Esophagus mucosa (tissue), 1 donor: ENCODE results near the gene VRK2. TPM values are rescaled to one million over a fixed set of nuclear protein-coding genes. Genes with fewer than 3 reads are reported as not detected.
A peak's percentile ranks its signal among the peaks of the same experiment; 100 is the strongest.
"Not testable (repeated sequence)": the region's sequence is repeated elsewhere in the genome, so short reads cannot be mapped to it uniquely, and the experiment has no call there.

ENCODE experiments used
- ATAC-seq: fragments of 200-7000 bp; cut with Tn5 transposase; one replicate; pipeline ENCODE4 v1.9.1; 2020
- total RNA-seq: library from RNA; stranded (reverse); gene quantifications from one replicate; pipeline ENCODE4 v1.2.4, GENCODE V29; 2023
- donor health status: DM: yes; HTN: yes; CAD: no.

The VRK2 gene
- total RNA-seq, 1 donor from 2014 or later = 32.6 TPM

DNA sequence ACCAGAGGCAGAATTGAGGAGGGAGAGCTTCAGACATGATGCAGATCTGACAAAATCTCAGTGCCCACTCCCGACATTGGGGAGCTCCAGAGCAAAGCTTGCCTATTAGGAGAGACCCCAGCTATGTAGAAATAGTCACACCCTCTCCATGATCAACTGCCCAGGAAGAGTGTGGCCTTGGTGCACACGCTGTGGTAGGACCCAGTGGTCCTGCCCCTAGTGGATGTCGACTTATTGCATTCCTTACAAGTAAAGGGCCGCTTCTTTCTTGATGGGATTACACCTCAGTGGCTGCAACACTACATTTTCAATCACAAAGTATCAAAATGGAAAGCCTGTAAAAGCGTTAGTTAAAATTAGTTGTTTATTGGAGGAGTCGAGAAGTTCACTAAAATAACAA, 64.2 kb downstream of the VRK2 start:
- ATAC-seq = no peak

DNA sequence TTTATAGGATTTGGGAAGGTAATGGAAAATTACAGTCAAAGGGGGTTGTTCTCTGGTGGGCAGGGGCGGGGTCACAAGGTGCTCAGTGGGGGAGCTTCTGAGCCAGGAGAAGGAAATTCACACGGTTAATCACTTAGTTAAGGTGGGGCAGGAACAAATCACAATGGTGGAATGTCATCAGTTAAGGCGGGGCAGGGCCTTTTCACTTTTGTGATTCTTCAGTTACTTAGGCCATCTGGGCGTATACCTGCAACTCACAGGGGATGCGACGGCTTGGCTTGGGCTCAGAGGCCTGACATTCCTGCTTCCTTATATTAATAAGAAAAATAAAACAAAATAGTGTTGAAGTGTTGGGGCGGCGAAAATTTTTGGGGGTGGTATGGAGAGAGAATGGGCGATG, 67.0 kb downstream of the VRK2 start:
- ATAC-seq = peak; percentile 55

DNA sequence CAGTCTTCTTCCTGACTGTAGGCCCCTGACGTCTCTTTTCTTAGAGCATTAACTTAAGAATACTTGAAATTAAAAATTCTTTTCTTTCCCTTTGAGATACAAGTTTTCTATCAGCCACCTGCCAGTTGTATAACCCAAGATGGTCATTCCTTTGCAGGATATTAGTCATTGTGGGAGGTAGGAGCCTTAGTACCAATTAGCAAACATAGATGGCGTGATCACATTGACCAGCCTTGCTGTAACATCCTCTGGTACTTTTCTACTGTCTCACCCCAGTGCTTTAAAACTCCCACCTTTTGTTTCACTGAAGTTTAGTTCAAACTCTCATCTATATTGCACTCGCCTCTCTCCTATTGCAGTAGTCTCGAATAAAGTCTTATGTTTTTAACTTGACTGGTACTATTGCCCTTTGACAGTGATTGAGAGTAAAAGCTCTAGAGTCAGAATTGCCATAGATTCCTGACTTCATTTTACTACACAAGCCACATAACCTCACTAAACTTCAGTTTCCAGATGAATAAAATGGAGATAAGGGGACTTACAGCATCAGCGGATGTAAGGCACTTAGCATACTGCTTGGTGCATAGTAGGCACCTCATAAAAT, 74.1 kb downstream of the VRK2 start:
- no peak for ATAC-seq

DNA sequence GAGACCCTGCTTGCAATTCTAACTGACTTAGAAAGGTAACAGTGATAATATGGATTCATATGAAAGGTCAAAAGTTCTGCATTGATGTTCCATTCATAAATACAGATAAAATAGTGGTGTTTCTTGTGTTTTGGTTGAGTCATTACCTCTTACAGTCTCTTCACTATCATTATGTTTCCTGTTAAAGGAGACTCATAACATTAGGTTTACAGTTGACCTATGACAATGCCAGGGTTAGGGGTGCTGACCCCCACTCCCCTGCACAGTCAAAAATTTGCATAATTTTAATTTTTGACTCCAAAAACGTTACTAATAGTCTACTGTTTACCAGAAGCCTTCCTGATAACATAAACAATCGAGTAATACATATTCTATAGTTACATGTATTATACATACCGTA, 75.4 kb downstream of the VRK2 start:
- ATAC-seq = no peak

DNA sequence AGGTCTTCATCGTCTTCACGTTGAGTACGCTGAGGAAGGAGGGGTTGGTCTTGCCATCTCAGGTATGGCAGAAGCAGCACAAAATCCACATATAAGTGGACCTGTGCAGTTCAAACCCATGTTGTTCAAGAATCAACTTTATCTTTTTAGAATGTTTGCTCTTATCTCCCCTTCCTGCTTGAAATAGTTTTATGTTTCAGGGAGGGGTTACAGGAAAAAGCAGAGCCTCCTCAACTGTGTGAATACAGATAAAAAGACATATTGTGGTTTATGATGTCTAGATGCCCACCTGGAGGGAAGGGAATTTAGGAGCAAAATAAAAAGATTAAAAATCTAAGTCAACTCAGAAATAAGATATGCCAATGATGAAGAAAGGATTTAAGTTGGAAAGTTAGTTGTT, 75.9 kb downstream of the VRK2 start:
- ATAC-seq = no peak

DNA sequence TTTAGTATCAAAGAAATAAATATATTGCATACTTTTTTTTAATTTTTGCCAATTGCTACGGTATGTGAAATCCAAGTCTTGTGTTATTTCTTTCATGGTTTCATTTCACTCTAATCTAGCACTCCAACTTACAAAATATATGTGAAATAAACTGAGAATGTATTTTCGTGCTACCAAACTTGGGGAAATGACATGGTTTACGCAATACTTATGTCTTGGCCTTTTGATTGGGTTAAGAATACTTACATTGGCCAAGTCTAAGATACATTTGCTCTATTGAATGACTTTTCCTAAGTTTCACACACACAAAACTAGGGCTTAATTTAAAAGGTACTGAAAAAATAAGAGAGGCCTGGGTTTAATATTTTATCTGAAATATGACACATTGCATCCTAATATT, 80.5 kb downstream of the VRK2 start:
- no peak for ATAC-seq

DNA sequence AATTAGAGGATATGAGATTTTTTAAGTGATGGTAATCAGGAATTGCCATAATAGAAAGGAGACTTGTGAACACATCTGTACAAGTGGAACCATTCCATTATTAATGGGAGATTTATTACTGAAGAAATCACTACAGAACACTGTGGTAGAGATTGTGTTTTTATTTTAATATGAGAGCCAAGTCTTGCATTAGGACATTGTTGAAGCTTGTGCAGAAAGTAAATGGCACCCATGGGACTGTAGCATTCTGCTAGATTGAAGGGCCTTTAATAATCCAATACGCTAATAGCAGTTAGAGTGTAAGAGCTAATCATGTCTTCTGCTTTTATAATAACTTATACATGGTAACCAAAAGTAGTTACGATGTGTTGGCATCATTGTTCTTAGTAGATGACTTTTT, 83.6 kb downstream of the VRK2 start:
- no peak for ATAC-seq

DNA sequence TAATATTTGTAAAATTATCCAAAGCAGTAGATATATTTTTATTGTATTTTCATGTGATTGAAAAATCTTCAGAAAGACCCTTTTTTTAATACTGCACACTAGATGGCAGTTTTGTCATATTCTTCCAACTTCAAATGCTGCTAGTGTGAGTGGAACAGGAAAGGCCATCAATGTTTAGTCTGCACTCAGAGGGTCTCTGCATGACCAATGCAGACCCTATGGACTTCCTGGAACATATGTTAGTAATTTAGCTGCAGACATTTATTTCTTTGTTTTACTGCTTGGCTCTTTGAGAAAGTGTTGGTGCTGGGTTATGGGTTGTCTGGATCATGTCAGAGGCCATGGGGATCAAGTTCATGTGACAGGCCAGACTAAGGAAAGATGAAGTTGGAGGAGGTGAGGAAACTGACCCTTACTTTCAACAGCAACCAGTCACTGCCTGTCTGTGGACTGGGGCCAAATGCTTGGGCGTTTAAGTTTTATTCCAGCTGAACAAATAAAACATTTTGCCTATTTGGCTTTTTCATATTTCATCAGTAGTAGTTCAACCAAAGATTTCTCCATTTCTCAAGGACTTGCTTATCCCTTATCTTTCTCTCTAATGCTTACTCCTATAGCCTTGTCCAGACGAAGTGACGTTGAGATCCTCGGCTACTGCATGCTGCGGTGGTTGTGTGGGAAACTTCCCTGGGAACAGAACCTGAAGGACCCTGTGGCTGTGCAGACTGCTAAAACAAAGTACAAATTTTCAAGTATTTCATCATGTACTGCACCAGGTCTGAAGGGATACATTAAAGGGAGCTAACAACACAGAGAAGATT, 84.8 kb downstream of the VRK2 start:
- ATAC-seq = no peak

DNA sequence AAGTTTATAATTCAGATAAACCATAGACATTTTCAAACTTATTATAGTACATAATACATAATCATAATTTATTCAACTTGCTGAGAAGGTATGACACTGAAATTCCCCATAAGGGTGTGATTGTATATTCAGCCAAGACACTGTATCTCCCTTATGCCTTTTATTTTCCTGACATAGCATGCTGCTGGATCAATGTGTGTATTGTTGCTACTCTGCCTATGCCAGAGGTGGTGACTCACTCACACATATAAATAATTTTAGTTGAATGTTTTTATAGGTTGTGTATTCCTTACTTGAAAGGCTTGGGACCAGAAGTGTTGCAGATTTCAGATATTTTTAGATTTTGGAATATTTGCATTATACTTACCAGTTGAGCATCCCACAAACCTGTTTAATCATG, 86.8 kb downstream of the VRK2 start:
- peak; percentile 69 for ATAC-seq

DNA sequence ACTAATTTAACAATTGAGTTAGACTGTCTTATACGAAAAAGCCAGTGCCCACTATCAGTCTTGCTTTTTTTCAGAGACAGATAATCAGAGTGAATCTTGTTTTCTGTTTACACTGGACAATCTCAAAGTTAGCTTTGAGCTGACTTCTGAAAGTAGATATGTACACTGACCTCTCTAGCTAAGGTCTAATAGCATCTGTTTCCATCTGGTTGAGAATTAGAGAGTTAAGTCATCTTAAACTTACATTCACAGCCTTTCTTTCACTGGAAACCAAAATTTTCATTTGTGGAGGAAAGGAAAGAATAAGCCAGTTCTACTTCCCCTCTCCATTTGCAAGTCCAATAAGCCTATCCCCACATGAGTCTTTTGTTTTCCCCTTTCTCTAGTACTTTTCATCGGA, 89.3 kb downstream of the VRK2 start:
- no peak for ATAC-seq

DNA sequence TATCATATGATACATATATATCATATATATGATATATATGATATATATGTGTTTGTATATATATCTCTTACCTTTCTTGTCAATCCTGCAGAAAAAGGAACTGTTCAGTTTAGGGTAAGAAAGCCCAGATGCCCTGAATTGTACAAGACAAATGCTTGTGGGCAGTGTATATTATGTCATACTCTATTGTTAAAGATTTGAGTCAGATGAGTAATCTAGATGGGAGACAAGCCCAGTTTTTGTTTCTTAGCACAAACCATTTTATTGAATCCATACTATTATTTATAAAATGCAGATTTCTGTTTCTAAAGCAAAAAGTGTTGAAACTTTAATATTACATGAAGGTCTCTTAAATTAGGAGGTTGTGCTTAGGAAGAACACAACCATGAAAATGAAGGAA, 90.6 kb downstream of the VRK2 start:
- no peak for ATAC-seq

DNA sequence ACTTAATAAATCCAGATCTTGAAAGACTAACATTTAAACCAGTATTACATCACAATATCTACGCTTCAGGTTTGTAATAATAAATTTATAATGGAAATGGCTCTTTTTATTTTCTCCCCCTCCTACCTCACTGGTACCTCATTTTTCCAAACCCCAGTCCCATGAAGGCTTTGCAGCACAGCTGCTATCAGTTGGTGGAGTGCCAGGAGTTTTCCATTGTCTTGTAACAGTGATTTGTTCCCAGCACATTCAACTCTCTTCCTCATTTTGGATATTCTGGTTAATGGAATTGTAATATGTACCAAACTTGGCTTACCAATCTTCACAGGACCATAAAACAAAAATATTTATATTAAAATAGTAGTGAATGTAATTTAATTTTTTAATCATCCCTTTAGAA, 91.2 kb downstream of the VRK2 start:
- no peak for ATAC-seq

DNA sequence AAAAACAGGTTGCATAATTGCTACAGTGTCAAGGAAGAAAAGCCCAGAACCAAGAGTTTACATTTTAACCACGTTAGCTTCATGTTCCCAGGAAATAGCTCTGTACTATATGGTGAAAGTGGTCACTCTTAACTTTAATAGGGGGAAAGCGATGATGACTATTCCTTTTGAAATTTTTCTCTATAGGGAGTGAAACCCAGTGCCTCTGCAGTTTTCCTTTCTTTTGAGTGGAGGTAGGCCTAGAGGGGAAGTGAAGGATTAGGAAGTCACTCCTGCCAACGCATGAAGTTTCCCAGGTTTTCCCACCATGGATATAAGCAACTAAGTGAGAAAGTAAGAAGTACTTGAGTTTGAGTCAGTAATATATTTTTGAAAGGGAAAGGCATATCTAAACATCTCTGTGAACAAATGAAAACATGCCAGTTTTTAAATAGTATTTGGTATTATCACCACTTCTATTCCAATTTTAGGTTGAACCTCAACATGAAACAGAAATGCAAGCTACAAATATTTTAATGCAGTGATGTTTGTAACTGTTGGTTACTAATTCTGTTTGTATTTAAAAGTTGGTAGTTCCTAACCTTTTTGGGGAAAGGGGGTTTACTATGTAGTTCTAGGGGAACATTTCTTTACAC, 91.9 kb downstream of the VRK2 start:
- no peak for ATAC-seq

DNA sequence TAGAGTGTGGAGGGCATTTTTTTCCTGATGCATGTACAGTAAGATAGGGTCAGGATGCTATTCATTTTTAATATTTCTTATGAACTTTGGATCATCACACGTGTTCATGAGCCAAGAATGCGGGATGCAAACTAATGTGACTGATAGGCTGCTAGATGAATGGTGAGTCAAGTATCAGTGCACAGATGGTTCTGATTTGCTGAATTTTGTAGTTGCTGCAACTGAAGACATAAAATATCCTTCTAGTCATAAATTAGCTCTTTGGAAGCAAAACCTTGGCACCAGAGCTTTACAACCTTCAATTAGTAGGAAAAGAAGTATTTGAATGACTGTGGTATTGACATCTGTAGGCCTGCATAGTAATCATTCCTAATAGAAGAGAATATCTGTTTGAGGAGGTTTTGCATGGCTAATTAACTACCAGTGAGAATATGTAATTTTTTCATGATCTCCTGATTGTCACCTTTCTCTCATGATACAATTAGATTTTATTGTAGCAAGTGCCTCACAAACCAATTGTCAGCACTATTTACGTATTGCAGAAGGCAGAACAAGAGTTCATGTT, 94.0 kb downstream of the VRK2 start:
- no peak for ATAC-seq

DNA sequence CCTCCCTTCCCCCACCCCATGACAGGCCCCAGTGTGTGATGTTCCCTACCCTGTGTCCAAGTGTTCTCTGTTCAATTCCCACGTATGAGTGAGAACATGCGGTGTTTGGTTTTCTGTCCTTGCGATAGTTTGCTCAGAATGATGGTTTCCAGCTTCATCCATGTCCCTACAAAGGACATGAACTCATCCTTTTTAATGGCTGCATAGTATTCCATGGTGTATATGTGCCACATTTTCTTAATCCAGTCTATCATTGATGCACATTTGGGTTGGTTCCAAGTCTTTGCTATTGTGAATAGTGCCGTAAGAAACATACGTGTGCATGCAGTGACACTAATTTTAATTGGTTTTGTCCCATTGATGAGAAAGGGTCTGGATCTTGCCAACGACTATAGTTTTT, 99.2 kb downstream of the VRK2 start:
- not testable (repeated sequence) for ATAC-seq

DNA sequence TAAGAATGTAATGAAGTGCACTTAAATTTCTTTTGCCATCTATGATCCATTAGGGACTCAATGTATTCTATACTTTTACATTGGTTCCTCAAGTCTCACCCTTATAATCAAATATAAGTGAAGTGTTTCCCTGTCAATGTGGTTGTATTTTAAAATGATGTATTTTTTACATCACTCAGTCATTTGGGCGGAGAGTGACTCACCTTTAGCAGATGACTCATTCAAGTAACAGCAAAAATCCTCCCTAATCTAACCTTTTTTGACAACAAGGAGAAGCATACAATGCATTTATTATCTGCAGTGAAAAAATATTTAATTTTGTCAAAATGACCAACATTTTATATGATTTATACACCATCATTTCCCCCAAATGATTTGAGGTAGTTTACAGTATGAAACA, 100.1 kb downstream of the VRK2 start:
- peak; percentile 54 for ATAC-seq

DNA sequence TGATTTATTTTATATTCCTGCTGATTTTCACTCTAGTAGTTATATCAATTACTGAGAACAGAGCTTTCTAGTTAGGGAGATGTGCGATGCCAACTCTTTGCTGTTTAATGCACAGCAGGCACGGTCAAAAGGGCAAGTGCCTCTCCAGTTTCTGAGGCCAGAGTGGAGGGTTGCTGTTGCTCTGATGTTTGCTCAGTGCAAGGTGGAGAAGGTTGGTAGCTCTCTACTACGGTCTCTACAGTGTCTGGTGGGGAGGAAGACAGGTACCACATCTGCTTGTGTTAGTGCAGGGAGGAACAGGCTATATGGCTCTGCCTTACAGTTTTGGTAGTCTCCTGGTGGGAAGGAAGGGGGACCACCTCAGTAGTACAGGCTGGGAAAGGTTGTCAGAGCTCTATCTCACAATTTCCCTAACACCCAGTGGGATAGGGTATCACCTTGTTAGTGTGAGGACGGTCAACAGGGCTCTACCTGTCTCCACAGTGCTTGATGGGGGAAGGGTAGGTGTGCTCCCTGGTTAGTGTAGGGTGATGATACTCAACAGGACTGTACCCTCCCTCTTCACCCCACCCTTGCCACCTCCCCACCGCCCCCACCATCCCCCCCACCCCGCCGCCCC, 108.7 kb downstream of the VRK2 start:
- peak; percentile 17 for ATAC-seq

DNA sequence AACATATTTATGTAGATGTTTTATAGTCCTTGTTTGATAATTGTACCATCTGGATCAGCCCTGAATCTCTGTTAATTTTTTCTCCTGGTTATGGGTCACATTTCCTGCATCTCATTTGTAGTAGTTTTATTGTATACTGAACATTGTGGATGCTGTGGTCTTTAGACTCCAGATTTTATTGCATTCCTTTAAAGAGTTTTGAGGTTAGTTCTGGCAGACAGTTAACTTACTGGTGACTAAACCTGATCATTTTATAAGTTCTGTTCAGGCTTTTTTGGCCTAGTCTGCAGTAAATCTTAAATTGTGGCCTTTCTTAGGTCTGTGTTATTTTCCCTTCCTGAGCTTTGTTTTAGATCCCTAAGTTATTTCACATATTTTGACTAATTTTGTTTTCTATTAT, 110.2 kb downstream of the VRK2 start:
- no peak for ATAC-seq

DNA sequence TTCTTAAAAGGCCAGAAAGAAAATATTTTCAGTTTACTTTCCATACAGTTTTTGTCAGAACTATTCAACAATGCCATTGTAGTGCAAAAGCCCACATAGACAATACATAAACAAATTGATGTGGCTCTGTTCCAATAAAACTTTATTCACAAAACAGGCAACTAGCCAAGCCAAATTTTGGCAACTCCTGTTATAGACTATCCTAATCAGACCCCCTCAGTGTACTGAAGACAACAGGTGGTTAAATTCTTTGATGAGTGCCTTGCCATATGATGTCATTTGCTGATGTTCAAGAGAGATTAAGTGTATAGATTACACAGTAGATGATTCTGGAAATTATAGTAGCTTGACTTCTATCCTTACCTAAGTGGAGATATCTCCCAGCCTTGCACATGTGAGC, 111.1 kb downstream of the VRK2 start:
- no peak for ATAC-seq

DNA sequence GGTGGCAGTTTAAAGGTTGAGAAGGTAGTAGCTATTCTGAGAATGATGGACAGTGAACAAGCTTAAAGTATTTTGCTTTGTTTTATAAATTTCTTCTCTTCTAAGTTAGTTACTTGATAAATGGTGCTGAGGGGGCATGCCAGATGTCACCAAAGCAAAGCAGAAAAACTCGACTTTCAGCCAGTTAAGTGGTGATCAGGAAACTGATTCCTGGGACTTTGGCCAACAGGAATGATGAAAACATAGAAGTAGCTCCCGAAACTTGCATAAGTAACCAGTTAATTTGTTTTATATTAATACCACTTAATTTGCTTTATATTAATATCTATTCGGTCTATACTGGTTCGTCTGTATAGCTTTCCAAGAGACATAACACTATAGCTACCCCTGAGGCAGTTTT, 111.9 kb downstream of the VRK2 start:
- ATAC-seq = no peak

DNA sequence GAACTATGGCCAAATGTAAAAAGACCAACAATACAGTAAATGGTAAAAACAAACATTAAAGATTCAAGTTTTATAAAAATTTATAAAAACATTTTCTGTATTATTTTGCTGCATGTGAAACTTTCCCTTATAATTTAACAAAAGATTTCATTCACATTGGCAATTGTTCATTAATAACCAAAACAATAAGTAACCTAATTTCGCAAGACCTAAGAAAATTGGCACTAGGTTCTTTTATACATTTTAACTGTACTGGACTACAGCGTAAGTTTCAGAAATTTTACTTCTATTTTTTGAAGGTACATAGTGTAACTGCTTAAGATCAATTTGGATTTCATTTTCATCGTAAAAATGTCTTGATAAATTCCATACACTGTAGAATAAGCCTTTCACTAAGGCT, 117.3 kb downstream of the VRK2 start:
- no peak for ATAC-seq

DNA sequence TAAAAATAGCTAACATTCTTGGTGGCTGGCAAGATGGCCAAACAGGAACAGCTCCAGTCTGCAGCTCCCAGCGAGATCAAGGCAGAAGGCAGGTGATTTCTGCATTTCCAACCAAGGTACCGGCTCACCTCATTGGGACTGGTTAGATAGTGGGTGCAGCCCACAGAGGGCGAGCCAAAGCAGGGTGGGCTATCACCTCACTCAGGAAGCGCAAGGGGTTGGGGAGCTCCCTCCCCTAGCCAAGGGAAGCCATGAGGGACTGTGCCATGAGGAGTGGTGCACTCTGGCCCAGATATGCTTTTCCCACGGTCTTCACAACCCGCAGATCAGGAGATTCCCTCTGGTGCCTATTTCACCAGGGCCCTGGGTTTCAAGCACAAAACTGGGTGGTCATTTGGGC, 121.5 kb downstream of the VRK2 start:
- ATAC-seq = not testable (repeated sequence)

DNA sequence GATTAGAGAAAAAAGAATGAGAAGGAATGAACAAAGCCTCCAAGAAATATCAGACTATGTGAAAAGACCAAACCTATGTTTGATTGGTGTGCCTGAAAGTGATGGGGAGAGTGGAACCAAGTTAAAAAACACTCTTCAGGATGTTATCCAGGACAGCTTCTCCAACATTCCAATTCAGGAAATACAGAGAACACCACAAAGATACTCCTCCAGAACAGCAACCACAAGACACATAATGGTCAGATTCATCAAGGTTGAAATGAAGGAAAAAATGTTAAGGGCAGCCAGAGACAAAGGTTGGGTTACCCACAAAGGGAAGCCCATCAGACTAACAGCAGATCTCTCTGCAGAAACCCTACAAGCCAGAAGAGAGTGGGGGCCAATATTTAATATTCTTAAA, 123.2 kb downstream of the VRK2 start:
- ATAC-seq = not testable (repeated sequence)
